Endothelial cell of umbilical vein (primary cell): ENCODE results near the gene RAX. TPM values are rescaled to one million over a fixed set of nuclear protein-coding genes. Genes with fewer than 3 reads are reported as not detected.

ENCODE experiments used
- BruUV-seq: library from RNA; stranded (reverse); fragments of 400-500 nt; replicated peaks from 2 replicates; lab custom pipeline; 2021; lab: Mats Ljungman, UMichigan
- CTCF ChIA-PET: fragments of 300-600, 350-600 bp; sonication (Branson Sonifier 250); formaldehyde crosslinking; loops from one replicate; lab custom pipeline; 2021; ENCODE audit warnings: antibody characterized with exemption, inconsistent platforms; lab: Charles Lee
- POLR2A ChIA-PET: fragments of 300-600, 350-600 bp; sonication (Branson Sonifier 250); formaldehyde crosslinking; loops from one replicate; lab custom pipeline; 2021; ENCODE audit warnings: antibody characterized with exemption, inconsistent platforms; lab: Charles Lee
- DNase-seq: peaks from one replicate; pipeline ENCODE4 v3.0.0-alpha.2; 2011; ENCODE audit warnings: low read depth, low spot score
- FAIRE-seq: peaks from 2 replicates; lab custom pipeline; 2011; peaks lifted over from hg19 to GRCh38; lab: Jason Lieb, UNC
- H2AFZ ChIP-seq: 2 replicates; pipeline ENCODE4 v1.6.0; 2012; ENCODE audit warnings: low read depth, low read length, control low read depth, inconsistent platforms
- H3K27ac ChIP-seq: 2 replicates; pipeline ENCODE4 v1.5.1; 2011; ENCODE audit warnings: low read depth, mild to moderate bottlenecking, control low read depth, low read length, moderate library complexity; ENCODE audit not compliant: insufficient read depth
- H3K27me3 ChIP-seq, 2 experiments: 2 replicates each; pipeline versions ENCODE4 v1.6.0 to v1.6.1; 2011; ENCODE audit warnings: low read length in 2 of 2, mixed read lengths in 1 of 2; ENCODE audit not compliant: control insufficient read depth in 2 of 2, insufficient read depth in 2 of 2
- H3K36me3 ChIP-seq, 2 experiments: 2 replicates in 1 of 2; 3 replicates in 1 of 2; pipeline ENCODE4 v1.5.1; 2011; ENCODE audit warnings: low read length in 2 of 2, mild to moderate bottlenecking in 1 of 2, moderate library complexity in 1 of 2; ENCODE audit not compliant: control insufficient read depth in 2 of 2, insufficient read depth in 2 of 2; ENCODE audit errors: extremely low read depth in 1 of 2
- H3K4me1 ChIP-seq: 3 replicates; pipeline ENCODE4 v1.5.1; 2011; ENCODE audit warnings: mild to moderate bottlenecking, low read length; ENCODE audit not compliant: control insufficient read depth, insufficient read depth; ENCODE audit errors: extremely low read depth
- H3K4me2 ChIP-seq: 2 replicates; pipeline ENCODE4 v1.6.1; 2011; ENCODE audit warnings: low read length, control low read depth, mixed read lengths; ENCODE audit not compliant: insufficient read depth
- H3K4me3 ChIP-seq, 3 experiments: fragments of 200-600 bp in 1 of 3; sonication (generic), shearing (Covaris generic) in 1 of 3; replicated peaks in 1 of 3; 2 replicates each; pipeline ENCODE4 v1.5.1; 2011 to 2016; ENCODE audit warnings: control low read depth in 3 of 3, low read length in 3 of 3, mild to moderate bottlenecking in 2 of 3, inconsistent platforms in 1 of 3, low read depth in 1 of 3, moderate library complexity in 1 of 3; ENCODE audit not compliant: insufficient read depth in 1 of 3
- H3K79me2 ChIP-seq: 2 replicates; pipeline ENCODE4 v1.6.0; 2012; ENCODE audit warnings: low read length, inconsistent platforms; ENCODE audit not compliant: control insufficient read depth, insufficient read depth
- H3K9ac ChIP-seq: replicated peaks from 2 replicates; pipeline ENCODE3; 2011; ENCODE audit warnings: low read length, control low read depth; ENCODE audit not compliant: insufficient read depth; ENCODE audit errors: extremely low read depth
- H3K9me1 ChIP-seq: replicated peaks from 3 replicates; pipeline ENCODE4 v1.6.0; 2011; ENCODE audit warnings: mild to moderate bottlenecking, low read length; ENCODE audit not compliant: control insufficient read depth, insufficient read depth; ENCODE audit errors: extremely low read depth
- H3K9me3 ChIP-seq: replicated peaks from 2 replicates; pipeline ENCODE4 v1.5.1; 2012; ENCODE audit warnings: low read length, inconsistent platforms; ENCODE audit not compliant: control insufficient read depth, insufficient read depth
- H4K20me1 ChIP-seq: replicated peaks from 2 replicates; pipeline ENCODE3; 2011; ENCODE audit warnings: mild to moderate bottlenecking, low read length; ENCODE audit not compliant: control insufficient read depth, insufficient read depth; ENCODE audit errors: extremely low read depth
- CTCF ChIP-seq, 2 donors: IDR thresholded peaks; 1 replicate in 1 of 2; 2 replicates in 1 of 2; pipeline ENCODE4 v1.5.1; 2011; ENCODE audit warnings: low read length in 2 of 2, mild to moderate bottlenecking in 2 of 2, moderate library complexity in 2 of 2, control low read depth in 1 of 2, inconsistent platforms in 1 of 2, low read depth in 1 of 2; ENCODE audit not compliant: insufficient read depth in 1 of 2; ENCODE audit errors: extremely low read depth in 1 of 2
- EZH2 ChIP-seq: IDR thresholded peaks from 2 replicates; pipeline ENCODE4 v1.6.1; 2012; ENCODE audit warnings: borderline replicate concordance, low read depth, mild to moderate bottlenecking, moderate library complexity, low read length, inconsistent platforms; ENCODE audit not compliant: severe bottlenecking
- FOS ChIP-seq: IDR thresholded peaks from 2 replicates; pipeline ENCODE4 v1.6.1; 2011; ENCODE audit warnings: mild to moderate bottlenecking, low read length, moderate library complexity, borderline replicate concordance; ENCODE audit not compliant: insufficient read depth
- GATA2 ChIP-seq: IDR thresholded peaks from 2 replicates; pipeline ENCODE4 v1.7.0; 2011; ENCODE audit warnings: low read depth, mild to moderate bottlenecking, moderate library complexity, mixed read lengths, low read length; ENCODE audit not compliant: insufficient read length, insufficient read depth
- JUN ChIP-seq: IDR thresholded peaks from 2 replicates; pipeline ENCODE4 v1.6.1; 2011; ENCODE audit warnings: borderline replicate concordance, low read depth; ENCODE audit not compliant: insufficient read length, insufficient read depth
- MAX ChIP-seq: IDR thresholded peaks from 2 replicates; pipeline ENCODE4 v1.6.1; 2011; ENCODE audit not compliant: insufficient read depth, insufficient read length
- MYC ChIP-seq: IDR thresholded peaks from one replicate; pipeline ENCODE4 v1.6.1; 2011; ENCODE audit warnings: mild to moderate bottlenecking, low read depth, low read length
- POLR2A ChIP-seq: IDR thresholded peaks from 2 replicates; pipeline ENCODE4 v1.6.1; 2012; ENCODE audit warnings: low read depth, mild to moderate bottlenecking, control low read depth, low read length
- POLR2AphosphoS5 ChIP-seq: IDR thresholded peaks from 2 replicates; pipeline ENCODE4 v1.6.1; 2012; ENCODE audit warnings: low read depth, mild to moderate bottlenecking, control low read depth, low read length, moderate library complexity; ENCODE audit not compliant: insufficient read depth
- dilution Hi-C: fragments of 300-500 bp; cut with MboI; formaldehyde crosslinking; loops from one replicate; pipeline ENCODE4 v1.15.0; 2019; ENCODE audit warnings: low sequenced_read_pairs; ENCODE audit not compliant: extremely low pct_ligation_motif_present
- intact Hi-C: fragments of 100-400 bp; cut with micrococcal nuclease; formaldehyde crosslinking; loops from one replicate; pipeline ENCODE4 v1.10.0; 2022
- polyA plus RNA-seq, 4 experiments: library from polyadenylated mRNA; depleted of rRNA in 3 of 4; stranded (reverse) in 3 of 4; unstranded in 1 of 4; fragments of >200 nt; gene quantifications; 2 replicates each; pipeline versions ENCODE4 v1.2.1 to v1.2.3, GENCODE V29; 2011 to 2012; ENCODE audit warnings: missing spikeins in 1 of 4
- total RNA-seq: library from RNA; stranded (reverse); gene quantifications from 2 replicates; pipeline ENCODE4 v1.2.3, GENCODE V29; 2021

The RAX gene
- total and polyA plus RNA-seq, 2 donors (not counting 3 experiments of a cell fraction or from before 2014, with no cell fraction given): not detected

- FAIRE-seq: no peak
Observed at GRCh38 chr18:59219672-59220163, 53.5 kb downstream of the RAX start, which contains the start of gene GRP. GRP (plus strand) TSS chr18:59220158; CDS start chr18:59220266, 108 bp downstream.

More at GRCh38 chr18:59219672-59220163, 53.5 kb downstream of the RAX start, which contains the start of gene GRP:
- no peaks in the 10 kb centered on the region for H3K79me2 ChIP-seq
- no peak within 1 kb of the TSS for H3K4me3 ChIP-seq
- no peaks in the 10 kb centered on the region for H3K9me1 ChIP-seq
- H3K36me3 ChIP-seq: no peaks in the 10 kb centered on the region
- H3K9me3 ChIP-seq: no peaks in the 10 kb centered on the region
- H3K4me2 ChIP-seq: no peak within 1 kb of the TSS
- POLR2A ChIA-PET: no interaction called here
- CTCF ChIA-PET: no interaction called here
- intact Hi-C loops (no loop called here), dilution Hi-C loops (no loop called here)
- no TSS peak for BruUV-seq
- H2AFZ ChIP-seq: no peak within 1 kb of the TSS
- no peaks in the 10 kb centered on the region for H3K4me1 ChIP-seq
- no peak for TF ChIP-seq POLR2A
- no peak for TF ChIP-seq EZH2
- TF ChIP-seq POLR2AphosphoS5: no peak
- TF ChIP-seq GATA2: no peak
- no peak for TF ChIP-seq MYC
- TF ChIP-seq CTCF (IDR thresholded peaks at IDR 0.05; ENCODE audit: extremely low read depth in 1 of 2, insufficient read depth in 1 of 2, low read depth in 1 of 2, low read length in 2 of 2): no peak
- TF ChIP-seq JUN: no peak
- no peak for TF ChIP-seq MAX
- TF ChIP-seq FOS: no peak
- DNase-seq: no peak
- no peak within 1 kb of the TSS for H3K9ac ChIP-seq
- no peak within 1 kb of the TSS for H3K27ac ChIP-seq
- H4K20me1 ChIP-seq: no peaks in the 10 kb centered on the region
- H3K27me3 ChIP-seq: peaks cover 28 to 47% of the 10 kb centered on the region in 2 experiments
